Panc1 (cell line): ENCODE measurements around the gene BTN2A1. TPM values are rescaled to one million over a fixed set of nuclear protein-coding genes. Genes with fewer than 3 reads are reported as not detected.

Experiments used
- ATAC-seq: fragments of 200-7000 bp; cut with Tn5 transposase; 2 replicates; pipeline ENCODE4 v1.9.1; 2020; ENCODE audit warnings: mild to moderate bottlenecking, moderate library complexity
- BruUV-seq: library from RNA; stranded (reverse); fragments of 400-500 nt; replicated peaks from 2 replicates; lab custom pipeline; 2021; lab: Mats Ljungman, UMichigan
- CTCF ChIA-PET: fragments of 300-600 bp; sonication (Branson Sonifier 250); formaldehyde crosslinking; loops from one replicate; lab custom pipeline; 2022; ENCODE audit warnings: antibody characterized with exemption; lab: Charles Lee
- POLR2A ChIA-PET: fragments of 300-600 bp; sonication (Branson Sonifier 250); formaldehyde crosslinking; loops from one replicate; lab custom pipeline; 2022; ENCODE audit warnings: antibody characterized with exemption; lab: Charles Lee
- DNase-seq: peaks from one replicate; pipeline ENCODE4 v3.0.0-alpha.2; 2010; ENCODE audit warnings: low read depth, low spot score
- H3K27ac ChIP-seq: 2 replicates; pipeline ENCODE4 v1.5.1; 2011; ENCODE audit warnings: mild to moderate bottlenecking, low read length, inconsistent platforms
- H3K27me3 ChIP-seq: fragments of 200-500 bp; sonication (Bioruptor generic); 2 replicates; pipeline ENCODE4 v1.6.0; 2014; ENCODE audit warnings: low read length, inconsistent platforms; ENCODE audit not compliant: control insufficient read depth, insufficient read depth
- H3K36me3 ChIP-seq: fragments of 200-500 bp; sonication (Bioruptor generic); 2 replicates; pipeline ENCODE4 v1.5.1; 2014; ENCODE audit warnings: inconsistent platforms, mild to moderate bottlenecking, low read length, moderate library complexity; ENCODE audit not compliant: control insufficient read depth, insufficient read depth
- H3K4me1 ChIP-seq: 2 replicates; pipeline ENCODE4 v1.5.1; 2011; ENCODE audit warnings: inconsistent platforms, mild to moderate bottlenecking, low read length, moderate library complexity; ENCODE audit not compliant: control insufficient read depth, insufficient read depth
- H3K4me3 ChIP-seq, 2 experiments: 2 replicates each; pipeline ENCODE4 v1.5.1; 2011 to 2012; ENCODE audit warnings: low read depth in 2 of 2, low read length in 2 of 2, mild to moderate bottlenecking in 2 of 2, inconsistent platforms in 1 of 2, moderate library complexity in 1 of 2
- H3K9me3 ChIP-seq: fragments of 200-500 bp; sonication (Bioruptor generic); 2 replicates; pipeline ENCODE4 v1.5.1; 2014; ENCODE audit warnings: low read depth, mild to moderate bottlenecking, inconsistent platforms, low read length, moderate library complexity; ENCODE audit not compliant: control insufficient read depth, insufficient read depth
- CTCF ChIP-seq: fragments of 450-650 bp; IDR thresholded peaks from 2 replicates; pipeline ENCODE4 v1.5.1; 2017; ENCODE audit warnings: mild to moderate bottlenecking
- POLR2AphosphoS5 ChIP-seq: IDR thresholded peaks from 2 replicates; pipeline ENCODE4 v1.6.1; 2012; ENCODE audit warnings: mild to moderate bottlenecking, low read depth, low read length, moderate library complexity
- SIN3A ChIP-seq: IDR thresholded peaks from 2 replicates; pipeline ENCODE4 v1.6.1; 2012; ENCODE audit warnings: low read depth, mild to moderate bottlenecking, low read length, moderate library complexity, borderline replicate concordance; ENCODE audit not compliant: insufficient read depth
- TCF7L2 ChIP-seq: IDR thresholded peaks from 2 replicates; pipeline ENCODE4 v1.6.1; 2011; ENCODE audit warnings: mild to moderate bottlenecking, low read depth, low read length, inconsistent platforms
- in situ Hi-C: cut with HindIII; loops from 2 replicates; pipeline ENCODE4 v1.10.0; 2016; ENCODE audit warnings: low sequenced_read_pairs, low pct_unique_long_range_greater_than_20kb
- intact Hi-C: fragments of 100-400 bp; cut with micrococcal nuclease; formaldehyde crosslinking; loops from one replicate; pipeline ENCODE4 v1.10.0; 2022; ENCODE audit not compliant: unreplicated experiment
- total RNA-seq: library from RNA; stranded (reverse); gene quantifications from one replicate; pipeline ENCODE4 v1.2.1, GENCODE V29; 2021; ENCODE audit not compliant: unreplicated experiment
- TF ChIP-seq, protein P1 (sequence below), 2 experiments: IDR thresholded peaks; 2 replicates each; pipeline ENCODE4 v1.6.1; 2011 to 2012; ENCODE audit warnings: low read depth in 2 of 2, control low read depth in 1 of 2, low read length in 1 of 2, mild to moderate bottlenecking in 1 of 2, moderate library complexity in 1 of 2; ENCODE audit not compliant: insufficient read depth in 1 of 2

Gene BTN2A1
- total RNA-seq, 1 experiment from 2014 or later = 23.0 TPM

DNA sequence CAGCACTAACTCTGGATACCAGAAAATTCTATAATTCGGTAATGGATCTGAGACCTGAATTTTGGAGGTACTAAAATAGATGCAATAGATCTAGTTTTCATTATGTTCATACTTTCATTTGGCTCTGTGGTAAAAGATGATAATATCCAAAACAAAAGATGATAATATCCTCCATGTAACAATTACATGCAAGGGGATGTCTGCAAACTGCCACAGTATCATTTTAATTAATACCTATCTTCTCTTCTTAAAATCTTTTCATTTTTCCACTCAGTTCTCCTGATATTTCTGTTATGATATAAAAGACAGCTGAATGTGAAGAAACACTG lies 15.6 kb downstream of the BTN2A1 start:
- ChIA-PET CTCF (no interaction called here), POLR2A (interaction anchor here (0.6 kb wide), 1 partner anchor 12 kb away, joined by 3 read pairs; no protein-coding TSS in a partner anchor)
- intact Hi-C loops (no loop called here), in situ Hi-C loops (no loop called here)
- peaks cover 16% of the 10 kb centered on the region; the same call in 1 of the 2 replicates for H3K4me1 ChIP-seq
- ATAC-seq = no peak
- TF ChIP-seq TCF7L2 (no peak), CTCF (no peak), SIN3A (no peak), POLR2AphosphoS5 (no peak)
- TF ChIP-seq, protein P1, sequence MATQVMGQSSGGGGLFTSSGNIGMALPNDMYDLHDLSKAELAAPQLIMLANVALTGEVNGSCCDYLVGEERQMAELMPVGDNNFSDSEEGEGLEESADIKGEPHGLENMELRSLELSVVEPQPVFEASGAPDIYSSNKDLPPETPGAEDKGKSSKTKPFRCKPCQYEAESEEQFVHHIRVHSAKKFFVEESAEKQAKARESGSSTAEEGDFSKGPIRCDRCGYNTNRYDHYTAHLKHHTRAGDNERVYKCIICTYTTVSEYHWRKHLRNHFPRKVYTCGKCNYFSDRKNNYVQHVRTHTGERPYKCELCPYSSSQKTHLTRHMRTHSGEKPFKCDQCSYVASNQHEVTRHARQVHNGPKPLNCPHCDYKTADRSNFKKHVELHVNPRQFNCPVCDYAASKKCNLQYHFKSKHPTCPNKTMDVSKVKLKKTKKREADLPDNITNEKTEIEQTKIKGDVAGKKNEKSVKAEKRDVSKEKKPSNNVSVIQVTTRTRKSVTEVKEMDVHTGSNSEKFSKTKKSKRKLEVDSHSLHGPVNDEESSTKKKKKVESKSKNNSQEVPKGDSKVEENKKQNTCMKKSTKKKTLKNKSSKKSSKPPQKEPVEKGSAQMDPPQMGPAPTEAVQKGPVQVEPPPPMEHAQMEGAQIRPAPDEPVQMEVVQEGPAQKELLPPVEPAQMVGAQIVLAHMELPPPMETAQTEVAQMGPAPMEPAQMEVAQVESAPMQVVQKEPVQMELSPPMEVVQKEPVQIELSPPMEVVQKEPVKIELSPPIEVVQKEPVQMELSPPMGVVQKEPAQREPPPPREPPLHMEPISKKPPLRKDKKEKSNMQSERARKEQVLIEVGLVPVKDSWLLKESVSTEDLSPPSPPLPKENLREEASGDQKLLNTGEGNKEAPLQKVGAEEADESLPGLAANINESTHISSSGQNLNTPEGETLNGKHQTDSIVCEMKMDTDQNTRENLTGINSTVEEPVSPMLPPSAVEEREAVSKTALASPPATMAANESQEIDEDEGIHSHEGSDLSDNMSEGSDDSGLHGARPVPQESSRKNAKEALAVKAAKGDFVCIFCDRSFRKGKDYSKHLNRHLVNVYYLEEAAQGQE (IDR thresholded peaks at IDR 0.05; ENCODE audit: insufficient read depth in 1 of 2, low read depth in 2 of 2, low read length in 1 of 2) = no peak
- peak overlapping the region; percentile 75 for H3K27ac ChIP-seq
- BruUV-seq = no TSS peak
- H3K36me3 ChIP-seq = no peaks in the 10 kb centered on the region; the same call in 1 of the 2 replicates
- DNase-seq = no peak
- peaks cover 3% of the 10 kb centered on the region; the same call in 1 of the 2 replicates for H3K9me3 ChIP-seq
- no peaks in the 10 kb centered on the region for H3K27me3 ChIP-seq
- H3K4me3 ChIP-seq = peak overlapping the region; percentile 48 to 52

- CTCF ChIA-PET = no interaction called here
- no TSS peak for BruUV-seq
- H3K27me3 ChIP-seq = no peaks in the 10 kb centered on the region
- H3K4me1 ChIP-seq = peaks cover 16% of the 10 kb centered on the region; the same call in 1 of the 2 replicates
- TF ChIP-seq POLR2AphosphoS5 = no peak
- TF ChIP-seq, protein P1 (IDR thresholded peaks at IDR 0.05; ENCODE audit: insufficient read depth in 1 of 2, low read depth in 2 of 2, low read length in 1 of 2) = peak in 1 of 2 experiments; percentile 27; a peak in 1 of 4 replicates
- TF ChIP-seq TCF7L2 = no peak
- intact Hi-C loops (no loop called here), in situ Hi-C loops (no loop called here)
- peak; percentile 93 for DNase-seq
- peak overlapping the region; percentile 75 for H3K27ac ChIP-seq
- H3K4me3 ChIP-seq = peak overlapping the region; percentile 48 to 52
- H3K9me3 ChIP-seq = peaks cover 3% of the 10 kb centered on the region; the same call in 1 of the 2 replicates
- POLR2A ChIA-PET = interaction anchor here (0.5 to 0.9 kb wide), 3 partner anchors 11 to 213 kb away, joined by 3 read pairs; no protein-coding TSS in a partner anchor
- no peaks in the 10 kb centered on the region; the same call in 1 of the 2 replicates for H3K36me3 ChIP-seq
- peak; percentile 97 for ATAC-seq
Measured at GRCh38 chr6:26473758-26474438, 16.1 kb downstream of the BTN2A1 start.
